ENCODE measurements around the gene EPS15.

DNA sequence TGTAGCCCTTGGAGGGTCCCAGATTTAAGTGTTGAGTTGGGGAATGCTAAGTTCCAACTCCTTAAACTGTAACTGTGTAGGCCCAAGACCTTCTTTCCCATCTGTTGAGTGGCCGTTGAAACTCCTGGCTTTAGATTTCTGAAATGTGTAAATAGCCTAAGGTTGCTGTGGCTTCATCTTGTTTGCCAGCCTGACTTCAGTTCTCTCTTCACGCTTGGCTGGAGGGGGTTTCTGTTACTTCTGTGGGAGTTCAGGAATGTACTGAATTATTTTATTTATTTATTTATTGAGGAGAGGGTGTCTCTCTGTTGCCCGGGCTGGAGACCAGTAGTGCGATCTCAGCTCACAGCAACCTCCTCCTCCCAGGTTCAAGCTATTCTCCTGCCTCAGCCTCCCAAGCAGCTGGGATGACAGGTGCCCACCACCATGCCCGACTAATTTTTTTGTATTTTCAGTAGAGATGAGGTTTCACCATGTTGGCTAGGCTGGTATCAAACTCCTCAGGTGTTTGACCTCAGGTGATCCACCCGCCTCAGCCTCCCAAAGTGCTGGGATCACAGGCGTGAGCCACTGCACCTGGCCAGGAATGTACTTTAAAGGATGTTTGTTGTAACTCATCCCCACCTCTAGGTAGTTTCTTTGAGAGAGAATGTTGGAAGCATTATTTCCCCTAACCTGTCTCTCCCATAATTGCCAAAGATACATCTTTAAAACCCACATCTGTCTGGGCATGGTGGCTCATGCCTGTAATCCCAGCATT lies 194.6 kb downstream of the EPS15 start:
- TF ChIP-seq, protein P1, sequence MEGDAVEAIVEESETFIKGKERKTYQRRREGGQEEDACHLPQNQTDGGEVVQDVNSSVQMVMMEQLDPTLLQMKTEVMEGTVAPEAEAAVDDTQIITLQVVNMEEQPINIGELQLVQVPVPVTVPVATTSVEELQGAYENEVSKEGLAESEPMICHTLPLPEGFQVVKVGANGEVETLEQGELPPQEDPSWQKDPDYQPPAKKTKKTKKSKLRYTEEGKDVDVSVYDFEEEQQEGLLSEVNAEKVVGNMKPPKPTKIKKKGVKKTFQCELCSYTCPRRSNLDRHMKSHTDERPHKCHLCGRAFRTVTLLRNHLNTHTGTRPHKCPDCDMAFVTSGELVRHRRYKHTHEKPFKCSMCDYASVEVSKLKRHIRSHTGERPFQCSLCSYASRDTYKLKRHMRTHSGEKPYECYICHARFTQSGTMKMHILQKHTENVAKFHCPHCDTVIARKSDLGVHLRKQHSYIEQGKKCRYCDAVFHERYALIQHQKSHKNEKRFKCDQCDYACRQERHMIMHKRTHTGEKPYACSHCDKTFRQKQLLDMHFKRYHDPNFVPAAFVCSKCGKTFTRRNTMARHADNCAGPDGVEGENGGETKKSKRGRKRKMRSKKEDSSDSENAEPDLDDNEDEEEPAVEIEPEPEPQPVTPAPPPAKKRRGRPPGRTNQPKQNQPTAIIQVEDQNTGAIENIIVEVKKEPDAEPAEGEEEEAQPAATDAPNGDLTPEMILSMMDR (IDR thresholded peaks at IDR 0.05 in 8 of 11, conservative IDR thresholded peaks at IDR 0.05 in 3 of 11): no peak
- TF ChIP-seq POLR2A (IDR thresholded peaks at IDR 0.05): no peak

Measured in spleen (tissue), 7 donors.